Fibroblast of villous mesenchyme (primary cell): Measurements from ENCODE around the gene MTFP1. TPM values are rescaled to one million over a fixed set of nuclear protein-coding genes. Genes with fewer than 3 reads are reported as not detected.

Experiments
- DNase-seq: peaks from one replicate; pipeline ENCODE4 v3.0.0-alpha.2; 2010; ENCODE audit warnings: low read depth
- H3K4me3 ChIP-seq: 2 replicates; pipeline ENCODE4 v1.5.1; 2011; ENCODE audit warnings: low read depth, mild to moderate bottlenecking, low read length
- CTCF ChIP-seq: IDR thresholded peaks from 2 replicates; pipeline ENCODE4 v1.5.1; 2012; ENCODE audit warnings: low read depth, mild to moderate bottlenecking, low read length; ENCODE audit not compliant: insufficient read depth
- total RNA-seq: library from RNA; depleted of rRNA; stranded (reverse); fragments of >200 nt; gene quantifications from 2 replicates; pipeline ENCODE4 v1.2.3, GENCODE V29; 2012

MTFP1 gene
- total RNA-seq, 1 donor = 10.8 TPM

- no peak for DNase-seq
- TF ChIP-seq CTCF = no peak
- no peak overlapping the region for H3K4me3 ChIP-seq
Observed at GRCh38 chr22:30435674-30436126, 10.1 kb downstream of the MTFP1 start.

- TF ChIP-seq CTCF = no peak
- no peak overlapping the region for H3K4me3 ChIP-seq
- no peak for DNase-seq
Observed at GRCh38 chr22:30436196-30436595, 10.6 kb downstream of the MTFP1 start.

- no peak for TF ChIP-seq CTCF
- no peak for DNase-seq
- no peak overlapping the region for H3K4me3 ChIP-seq
Observed at GRCh38 chr22:30438559-30438958, 13.0 kb downstream of the MTFP1 start.

GRCh38 chr22:30439226-30439625 is 13.7 kb downstream of the MTFP1 start:
- no peak for TF ChIP-seq CTCF
- DNase-seq = no peak
- no peak overlapping the region for H3K4me3 ChIP-seq

- no peak for DNase-seq
- no peak for TF ChIP-seq CTCF
Observed at GRCh38 chr22:30439836-30440235, 14.3 kb downstream of the MTFP1 start.

GRCh38 chr22:30441088-30441487 is 15.5 kb downstream of the MTFP1 start:
- no peak for TF ChIP-seq CTCF
- H3K4me3 ChIP-seq = no peak overlapping the region
- no peak for DNase-seq

More at GRCh38 chr22:30439836-30440235, 14.3 kb downstream of the MTFP1 start:
- no peak overlapping the region for H3K4me3 ChIP-seq
